Glomerular endothelial cell (primary cell): ENCODE data around the gene KIAA1614. TPM values are rescaled to one million over a fixed set of nuclear protein-coding genes. Genes with fewer than 3 reads are reported as not detected.

Experiments
- DNase-seq: peaks from one replicate; pipeline ENCODE4 v3.0.0-alpha.2; 2011; ENCODE audit warnings: low read depth, low spot score; ENCODE audit errors: extremely low read depth
- total RNA-seq: library from RNA; depleted of rRNA; stranded (reverse); fragments of >200 nt; gene quantifications from 2 replicates; pipeline ENCODE4 v1.2.3, GENCODE V29; 2015

KIAA1614 gene
- total RNA-seq, 1 donor from 2014 or later = 5.1 TPM

GRCh38 chr1:180908074-180908765, 4.5 kb upstream of the KIAA1614 start:
- no peak for DNase-seq

GRCh38 chr1:180909005-180909414, 3.7 kb upstream of the KIAA1614 start:
- no peak for DNase-seq

- no peak for DNase-seq
Observed at GRCh38 chr1:180909462-180909976, 3.2 kb upstream of the KIAA1614 start.

DNA sequence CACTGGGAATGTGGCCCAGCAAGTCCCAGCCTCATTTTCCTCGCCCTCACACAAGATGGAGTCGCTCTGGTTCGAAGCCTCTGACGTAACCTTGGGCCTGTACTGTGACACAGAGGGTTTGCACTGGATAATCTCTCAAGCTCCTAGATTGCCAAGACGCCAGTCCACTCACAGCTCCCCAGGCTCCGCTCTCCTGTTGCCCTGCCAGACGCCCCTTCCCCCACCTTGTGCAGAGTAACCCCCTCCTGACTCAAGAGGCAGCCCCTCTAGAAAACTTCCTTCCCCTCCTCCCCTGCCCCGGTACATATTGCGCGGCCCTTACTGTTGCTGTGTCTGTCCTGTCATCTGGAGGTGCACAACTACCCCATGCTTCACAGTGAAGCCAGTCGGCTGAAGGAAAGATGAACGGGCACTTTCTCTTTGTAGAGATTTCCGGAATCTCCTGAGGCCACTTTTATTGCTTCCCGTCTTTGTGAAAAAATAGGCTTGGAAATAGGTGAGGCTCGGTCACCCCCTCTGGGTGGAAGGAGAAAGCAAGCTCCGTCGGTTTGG, 981 bp upstream of the KIAA1614 start:
- DNase-seq = no peak

- no peak for DNase-seq
Observed at GRCh38 chr1:180912211-180912800, 391 bp upstream of the KIAA1614 start.

DNA sequence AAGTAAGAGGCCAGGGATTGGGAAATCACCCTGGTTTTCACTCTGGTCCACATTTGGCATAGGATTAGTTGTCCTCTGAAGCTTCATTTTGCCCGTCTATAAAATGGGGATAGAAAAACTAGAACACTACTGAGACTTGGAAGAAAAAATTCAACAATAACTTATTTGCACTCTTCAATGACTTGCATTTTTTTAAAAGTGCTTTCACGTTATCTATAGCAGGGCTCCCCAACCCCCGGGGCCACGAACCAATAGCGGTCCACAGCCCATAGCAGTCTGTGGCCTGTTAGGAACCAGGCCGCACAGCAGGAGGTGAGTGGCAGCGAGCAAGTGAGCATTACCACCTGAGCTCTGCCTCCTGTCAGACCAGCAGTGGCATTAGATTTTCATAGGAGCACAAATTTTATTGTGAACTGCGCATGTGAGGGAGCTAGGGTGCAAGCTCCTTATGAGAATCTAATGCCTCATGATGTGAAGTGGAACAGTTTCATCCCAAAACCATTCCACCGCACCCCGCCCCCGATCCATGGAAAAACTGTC, 2.8 kb downstream of the KIAA1614 start:
- DNase-seq = no peak

DNA sequence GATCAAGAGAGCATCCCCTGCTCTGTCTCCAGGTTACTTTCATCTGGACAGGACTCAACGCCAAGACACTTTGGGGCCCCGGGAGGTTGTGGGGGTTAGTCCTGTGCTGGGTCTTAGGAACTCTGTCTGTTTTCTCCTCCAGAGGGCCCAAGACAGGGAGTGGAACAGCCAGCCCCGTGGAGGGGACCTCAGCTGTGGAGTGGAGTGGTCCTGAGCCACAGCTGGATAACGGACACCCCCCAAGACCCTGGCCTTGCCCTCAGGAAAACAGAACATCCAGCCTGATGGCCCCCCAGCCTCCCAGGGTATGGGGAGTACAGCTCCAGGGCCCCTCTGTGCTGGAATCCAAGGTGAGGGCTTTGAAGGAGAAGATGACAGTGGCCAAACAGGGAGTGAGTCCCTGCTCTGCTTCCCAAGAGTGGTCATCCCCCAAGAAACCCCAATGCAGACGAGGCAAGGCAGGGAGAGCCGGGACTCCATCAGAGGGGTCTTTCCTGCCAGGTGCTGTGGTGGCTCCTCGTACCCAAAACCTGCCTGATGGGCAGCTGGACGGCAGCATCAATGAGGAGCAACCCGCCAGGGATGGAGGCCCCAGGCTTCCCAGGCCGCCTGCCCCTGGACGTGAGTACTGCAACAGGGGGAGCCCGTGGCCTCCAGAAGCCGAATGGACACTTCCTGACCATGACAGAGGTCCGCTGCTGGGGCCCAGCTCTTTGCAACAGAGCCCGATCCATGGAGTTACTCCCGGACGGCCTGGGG, 3.5 kb downstream of the KIAA1614 start:
- DNase-seq = no peak

DNA sequence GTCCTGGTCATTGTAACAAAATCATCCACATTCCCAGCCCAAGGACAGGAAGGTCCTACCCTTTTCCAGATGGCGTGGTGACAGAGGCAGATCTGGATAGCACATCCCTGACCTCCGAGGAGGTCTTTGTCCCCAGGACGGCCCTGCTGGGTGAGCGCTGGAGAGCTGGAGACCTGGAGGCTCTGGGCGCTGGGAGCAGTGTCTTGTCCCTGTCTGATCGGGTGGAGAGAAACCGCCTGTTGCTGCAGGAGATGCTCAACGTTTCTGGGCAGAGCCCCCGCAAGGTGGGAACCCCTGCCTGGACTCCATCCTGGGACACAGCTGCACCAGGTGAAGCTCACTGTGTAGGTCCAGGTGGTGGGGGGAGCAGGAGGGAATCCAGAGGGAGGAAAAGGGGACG, 4.1 kb downstream of the KIAA1614 start:
- DNase-seq = no peak

- no peak for DNase-seq
Observed at GRCh38 chr1:180917306-180918065, 4.8 kb downstream of the KIAA1614 start.

- no peak for DNase-seq
Observed at GRCh38 chr1:180918519-180918918, 5.8 kb downstream of the KIAA1614 start.

DNA sequence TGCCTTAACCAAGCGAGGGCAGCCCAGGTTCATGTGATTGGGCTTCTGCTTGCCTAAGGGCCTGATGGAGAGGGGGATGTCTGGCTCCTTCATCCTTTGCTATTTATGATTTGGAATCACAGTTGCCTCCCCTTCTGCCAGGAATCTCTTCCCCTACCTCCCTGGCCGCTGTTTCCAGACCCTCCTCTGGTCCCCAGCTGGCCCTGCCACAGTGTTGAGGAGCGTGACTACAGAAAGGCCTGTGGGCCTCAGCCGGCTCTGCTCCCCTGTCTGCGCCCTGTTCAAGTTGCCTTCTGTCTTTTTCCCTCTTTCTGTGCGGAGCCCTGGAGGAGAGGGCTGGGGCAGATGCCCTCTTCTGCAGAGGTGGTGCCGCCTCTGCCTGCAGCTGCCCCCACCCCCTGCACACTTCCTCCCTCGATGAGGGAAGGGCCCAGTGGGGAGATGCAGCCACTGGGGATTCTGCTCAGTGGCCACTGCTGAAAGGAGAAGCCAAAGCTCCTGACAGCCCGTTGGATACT, 6.5 kb downstream of the KIAA1614 start:
- DNase-seq = no peak

DNA sequence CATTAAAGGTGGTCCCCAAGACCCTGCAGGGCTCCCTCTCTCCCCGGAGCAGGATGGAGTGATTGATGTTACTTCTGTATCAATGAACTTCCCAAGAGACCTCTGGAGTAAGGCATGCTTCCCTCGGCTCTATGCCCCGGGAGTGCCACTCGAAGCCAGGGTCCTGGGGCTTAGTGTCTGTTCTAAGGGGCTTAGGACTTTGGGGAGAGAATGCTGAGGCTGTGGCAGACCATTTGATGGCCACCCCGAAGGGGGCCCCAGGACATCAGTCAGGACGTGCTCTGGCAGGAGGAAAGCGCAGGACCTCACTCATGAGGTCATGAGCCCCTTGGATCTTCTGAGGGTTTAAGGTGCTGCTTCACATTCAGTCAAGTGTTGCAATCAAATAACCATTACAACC, 7.5 kb downstream of the KIAA1614 start:
- DNase-seq = no peak

GRCh38 chr1:180920702-180921101, 8.0 kb downstream of the KIAA1614 start:
- no peak for DNase-seq

- DNase-seq = no peak
Observed at GRCh38 chr1:180921386-180921785, 8.7 kb downstream of the KIAA1614 start.

DNA sequence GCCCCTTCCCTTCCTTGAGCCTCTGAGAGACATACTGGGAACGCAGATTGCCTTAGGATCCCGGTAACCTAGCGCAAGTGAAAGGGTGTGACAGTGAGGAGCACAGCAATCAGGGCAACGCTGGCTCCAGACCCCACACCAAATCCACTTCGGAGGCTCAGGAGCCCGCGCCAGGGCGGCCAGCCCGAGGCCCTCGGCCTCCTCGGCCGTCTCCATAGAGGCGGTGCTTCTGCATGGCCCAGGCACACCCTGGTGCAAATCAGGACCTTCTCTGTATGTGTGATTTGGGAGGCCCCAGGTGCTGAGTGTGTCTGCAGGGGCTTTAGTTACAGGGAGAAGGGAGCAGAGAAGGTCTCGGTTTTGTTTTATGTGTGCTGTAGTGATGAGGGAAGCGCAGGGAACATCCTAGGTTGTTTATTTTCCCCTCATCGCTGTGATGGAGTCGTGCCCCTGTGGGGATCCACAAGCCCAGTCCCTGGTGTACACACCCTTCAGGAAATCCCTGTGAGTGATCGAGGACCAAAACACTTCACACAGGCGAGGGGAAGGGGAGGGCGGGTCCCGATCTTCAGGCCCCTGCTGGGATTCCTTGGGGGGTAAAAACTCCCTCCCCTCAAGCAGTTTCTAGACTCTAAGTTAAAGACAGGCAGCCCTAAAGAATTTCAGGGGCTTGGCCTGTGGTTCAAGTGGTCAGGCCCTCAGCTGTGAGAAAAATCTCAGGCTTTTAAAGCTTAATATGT, 9.4 kb downstream of the KIAA1614 start:
- DNase-seq = no peak

DNA sequence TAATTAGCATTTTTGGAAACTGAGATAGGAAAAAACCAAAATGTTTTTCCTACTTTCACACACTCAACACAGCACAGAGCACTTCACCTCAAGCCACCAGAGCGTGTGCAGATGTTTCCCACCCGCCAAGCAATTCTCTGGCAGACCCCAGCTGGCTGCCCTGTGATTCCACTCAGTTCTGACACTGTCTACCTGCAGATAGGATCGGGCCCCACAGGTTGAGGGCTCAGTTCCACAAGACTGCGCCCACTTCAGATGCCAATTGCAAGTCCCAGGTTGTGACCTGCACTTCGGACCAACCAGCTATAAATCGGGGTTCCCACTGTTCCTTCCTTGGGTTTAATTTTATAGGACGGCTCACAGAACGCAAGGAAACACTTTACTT, 9.9 kb downstream of the KIAA1614 start:
- DNase-seq = no peak

GRCh38 chr1:180923021-180923841, 10.5 kb downstream of the KIAA1614 start:
- no peak for DNase-seq

GRCh38 chr1:180923887-180924286, 11.2 kb downstream of the KIAA1614 start:
- no peak for DNase-seq

- DNase-seq = no peak
Observed at GRCh38 chr1:180924939-180925338, 12.2 kb downstream of the KIAA1614 start.
